Neural progenitor cell (in vitro differentiated cells): ENCODE results near the gene LRWD1. TPM values are rescaled to one million over a fixed set of nuclear protein-coding genes. Genes with fewer than 3 reads are reported as not detected.

Experiments used
- DNase-seq: peaks from one replicate; pipeline ENCODE4 v3.0.0-alpha.2; 2016; ENCODE audit warnings: low spot score
- H2AFZ ChIP-seq: fragments of 200-600 bp; sonication (generic); replicated peaks from 2 replicates; pipeline ENCODE4 v1.6.1; 2016; ENCODE audit warnings: antibody characterized with exemption
- H3F3A ChIP-seq: fragments of 200-600 bp; sonication (generic); 2 replicates; pipeline ENCODE4 v1.6.1; 2016; ENCODE audit warnings: antibody characterized with exemption, low read depth
- H3K27ac ChIP-seq: fragments of 200-600 bp; sonication (generic); 2 replicates; pipeline ENCODE4 v1.5.1; 2016; ENCODE audit warnings: mild to moderate bottlenecking
- H3K27me3 ChIP-seq: fragments of 200-600 bp; sonication (generic); 2 replicates; pipeline ENCODE4 v1.6.1; 2016; ENCODE audit warnings: mild to moderate bottlenecking, moderate library complexity
- H3K36me3 ChIP-seq: fragments of 200-600 bp; sonication (generic); 2 replicates; pipeline ENCODE4 v1.5.1; 2016
- H3K4me1 ChIP-seq: fragments of 200-600 bp; sonication (generic); 2 replicates; pipeline ENCODE4 v1.6.1; 2016; ENCODE audit warnings: mixed run types
- H3K4me2 ChIP-seq: fragments of 200-600 bp; sonication (generic); 2 replicates; pipeline ENCODE4 v1.6.1; 2016
- H3K4me3 ChIP-seq: fragments of 200-600 bp; sonication (generic); 2 replicates; pipeline ENCODE4 v1.5.1; 2016
- H3K79me2 ChIP-seq: fragments of 200-600 bp; sonication (generic); 2 replicates; pipeline ENCODE4 v1.6.1; 2016; ENCODE audit warnings: low read depth
- H3K9ac ChIP-seq: fragments of 200-600 bp; sonication (generic); 2 replicates; pipeline ENCODE4 v1.6.1; 2016
- H3K9me3 ChIP-seq: fragments of 200-600 bp; sonication (generic); 2 replicates; pipeline ENCODE4 v1.5.1; 2016; ENCODE audit warnings: low read depth
- H4K20me1 ChIP-seq: fragments of 200-600 bp; sonication (generic); 2 replicates; pipeline ENCODE4 v1.6.1; 2016; ENCODE audit warnings: low read depth
- H3K27ac Mint-ChIP-seq: 3 replicates; pipeline ENCODE4 v1.8.0; 2021; ENCODE audit warnings: mixed read lengths
- H3K27me3 Mint-ChIP-seq: 2 replicates; pipeline ENCODE4 v1.8.0; 2022; ENCODE audit warnings: low read depth, mild to moderate bottlenecking, inconsistent platforms, moderate library complexity, mixed read lengths; ENCODE audit not compliant: insufficient read depth
- H3K36me3 Mint-ChIP-seq: 3 replicates; pipeline ENCODE4 v1.8.0; 2021; ENCODE audit warnings: mixed read lengths
- H3K4me1 Mint-ChIP-seq: 3 replicates; pipeline ENCODE4 v1.8.0; 2021; ENCODE audit warnings: mixed read lengths
- H3K4me3 Mint-ChIP-seq: 3 replicates; pipeline ENCODE4 v1.8.0; 2021; ENCODE audit warnings: mild to moderate bottlenecking, moderate library complexity, mixed read lengths
- H3K9me3 Mint-ChIP-seq: 3 replicates; pipeline ENCODE4 v1.8.0; 2020; ENCODE audit warnings: mixed read lengths
- EZH2 ChIP-seq: fragments of 200-600 bp; sonication (generic); IDR thresholded peaks from 2 replicates; pipeline ENCODE4 v1.6.1; 2017; ENCODE audit warnings: antibody characterized with exemption, mild to moderate bottlenecking, moderate library complexity
- EZH2phosphoT487 ChIP-seq: fragments of 200-600 bp; sonication (generic); IDR thresholded peaks from 2 replicates; pipeline ENCODE4 v1.6.1; 2017; ENCODE audit warnings: antibody characterized with exemption
- total RNA-seq: library from RNA; depleted of rRNA; stranded (reverse); fragments of >200 nt; gene quantifications from 2 replicates; pipeline ENCODE4 v1.2.3, GENCODE V29; 2015; ENCODE audit warnings: low replicate concordance
- TF ChIP-seq, protein P1 (sequence below): fragments of 200-600 bp; sonication (generic); IDR thresholded peaks from 2 replicates; pipeline ENCODE4 v1.5.1; 2017; ENCODE audit warnings: antibody characterized with exemption, mild to moderate bottlenecking

Gene LRWD1
- total RNA-seq = 16.9 and 31.8 TPM in 2 replicates

DNA sequence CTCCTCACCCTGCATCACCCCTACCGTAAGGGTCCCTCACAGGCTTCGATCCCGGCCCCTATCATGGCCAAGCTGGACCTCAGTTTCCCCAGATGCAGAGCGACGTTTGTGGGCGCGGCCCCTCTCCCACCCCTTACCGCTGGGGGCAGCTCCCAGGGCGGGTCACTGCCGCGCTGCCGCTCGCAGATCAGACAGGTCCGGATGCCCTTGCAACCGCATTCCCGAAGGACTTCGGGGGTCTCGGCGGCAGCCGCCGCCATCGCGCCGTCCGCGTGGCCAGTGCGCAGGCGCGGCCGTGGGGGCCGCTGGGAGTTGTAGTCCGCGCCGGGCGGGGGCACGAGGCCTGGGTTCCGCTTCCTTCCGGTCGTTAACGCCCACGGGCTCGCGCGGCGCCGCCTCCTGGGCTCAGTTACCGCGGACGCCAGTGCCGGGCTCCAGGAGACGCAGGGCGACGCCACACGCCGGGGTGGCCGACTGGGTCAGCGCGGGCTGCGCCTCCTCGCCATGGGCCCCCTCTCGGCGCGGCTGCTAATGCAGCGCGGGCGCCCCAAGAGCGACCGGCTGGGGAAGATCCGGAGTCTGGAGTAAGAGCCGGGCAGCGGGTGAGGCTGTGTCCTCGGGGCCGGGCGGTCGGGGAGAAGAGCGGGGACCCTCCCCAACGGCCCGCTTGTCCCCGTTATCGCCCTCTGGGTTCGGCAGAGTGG lies at the start of gene LRWD1, which contains the start of gene ALKBH4:
Gene LRWD1 (plus strand): TSS at position 408 of the 704 bp plus-strand sequence. CDS start 97 bp downstream, at position 505.
Gene ALKBH4 (minus strand): TSS at position 287 of the 704 bp plus-strand sequence. CDS start 27 bp downstream, at position 260.
- no peak for TF ChIP-seq EZH2phosphoT487
- TF ChIP-seq, protein P1, sequence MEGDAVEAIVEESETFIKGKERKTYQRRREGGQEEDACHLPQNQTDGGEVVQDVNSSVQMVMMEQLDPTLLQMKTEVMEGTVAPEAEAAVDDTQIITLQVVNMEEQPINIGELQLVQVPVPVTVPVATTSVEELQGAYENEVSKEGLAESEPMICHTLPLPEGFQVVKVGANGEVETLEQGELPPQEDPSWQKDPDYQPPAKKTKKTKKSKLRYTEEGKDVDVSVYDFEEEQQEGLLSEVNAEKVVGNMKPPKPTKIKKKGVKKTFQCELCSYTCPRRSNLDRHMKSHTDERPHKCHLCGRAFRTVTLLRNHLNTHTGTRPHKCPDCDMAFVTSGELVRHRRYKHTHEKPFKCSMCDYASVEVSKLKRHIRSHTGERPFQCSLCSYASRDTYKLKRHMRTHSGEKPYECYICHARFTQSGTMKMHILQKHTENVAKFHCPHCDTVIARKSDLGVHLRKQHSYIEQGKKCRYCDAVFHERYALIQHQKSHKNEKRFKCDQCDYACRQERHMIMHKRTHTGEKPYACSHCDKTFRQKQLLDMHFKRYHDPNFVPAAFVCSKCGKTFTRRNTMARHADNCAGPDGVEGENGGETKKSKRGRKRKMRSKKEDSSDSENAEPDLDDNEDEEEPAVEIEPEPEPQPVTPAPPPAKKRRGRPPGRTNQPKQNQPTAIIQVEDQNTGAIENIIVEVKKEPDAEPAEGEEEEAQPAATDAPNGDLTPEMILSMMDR = peak; percentile 33
- TF ChIP-seq EZH2 = no peak
- peak within 1 kb of the TSS; percentile 88 for H3K27ac Mint-ChIP-seq
- Histone ChIP-seq H3K4me2 (peak within 1 kb of the TSS; percentile 99), H3K36me3 (no peaks in the 10 kb centered on the region), H3K27ac (no peak within 1 kb of the TSS), H3K27me3 (no peaks in the 10 kb centered on the region), H3F3A (no peaks in the 10 kb centered on the region), H2AFZ (peak within 1 kb of the TSS; percentile 100), H4K20me1 (peaks cover 5% of the 10 kb centered on the region), H3K79me2 (peaks cover 23% of the 10 kb centered on the region), H3K4me1 (no peaks in the 10 kb centered on the region), H3K9me3 (no peaks in the 10 kb centered on the region), H3K4me3 (peak within 1 kb of the TSS; percentile 99), H3K9ac (peak within 1 kb of the TSS; percentile 92)
- H3K36me3 Mint-ChIP-seq = peaks cover 4% of the 10 kb centered on the region
- peaks cover 17% of the 10 kb centered on the region for H3K4me1 Mint-ChIP-seq
- peak; percentile 96 for DNase-seq
- H3K4me3 Mint-ChIP-seq = peak within 1 kb of the TSS; percentile 96
- peaks cover 6% of the 10 kb centered on the region for H3K27me3 Mint-ChIP-seq
- no peaks in the 10 kb centered on the region for H3K9me3 Mint-ChIP-seq

DNA sequence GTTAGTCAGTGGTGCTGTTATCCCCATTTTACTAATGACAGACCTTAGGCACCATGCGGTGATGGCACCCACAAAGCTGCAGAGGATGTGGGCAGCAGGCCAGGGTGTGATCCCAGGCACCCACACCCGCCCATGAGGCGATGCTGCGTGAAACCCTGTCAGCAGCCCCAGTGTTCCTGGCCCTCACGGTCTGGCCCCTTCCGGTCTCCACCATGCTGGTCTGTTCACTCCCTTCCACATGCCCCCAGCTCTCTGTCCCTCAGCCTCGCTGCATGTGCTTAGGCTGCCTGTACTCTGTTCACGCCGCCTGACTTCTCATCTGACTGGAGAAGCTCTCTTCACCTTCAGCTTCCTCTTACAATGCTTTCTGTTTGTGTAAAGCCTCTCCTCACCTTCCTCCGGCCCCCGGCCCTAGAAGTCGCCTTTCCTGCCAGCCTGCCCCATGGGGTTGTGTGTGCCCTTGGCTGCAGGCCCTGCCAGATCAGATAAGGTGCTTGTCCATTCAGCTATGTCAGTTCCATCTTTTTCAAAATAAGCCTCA lies 49.0 kb upstream of the LRWD1 start:
- H3K9me3 Mint-ChIP-seq = no peaks in the 10 kb centered on the region
- Histone ChIP-seq H3K27me3 (no peaks in the 10 kb centered on the region), H3K79me2 (peaks cover 5% of the 10 kb centered on the region), H3K36me3 (no peaks in the 10 kb centered on the region), H2AFZ (no peak overlapping the region), H3F3A (no peaks in the 10 kb centered on the region), H3K9ac (no peak overlapping the region), H3K27ac (no peak overlapping the region), H4K20me1 (peaks cover 20% of the 10 kb centered on the region), H3K4me2 (no peak overlapping the region), H3K4me1 (no peaks in the 10 kb centered on the region), H3K4me3 (no peak overlapping the region), H3K9me3 (no peaks in the 10 kb centered on the region)
- peaks cover 8% of the 10 kb centered on the region for H3K27me3 Mint-ChIP-seq
- peaks cover 37% of the 10 kb centered on the region for H3K36me3 Mint-ChIP-seq
- H3K4me1 Mint-ChIP-seq = no peaks in the 10 kb centered on the region
- no peak overlapping the region for H3K4me3 Mint-ChIP-seq
- no peak for TF ChIP-seq EZH2phosphoT487
- TF ChIP-seq EZH2 = no peak
- TF ChIP-seq, protein P1 = no peak
- no peak overlapping the region for H3K27ac Mint-ChIP-seq
- no peak for DNase-seq

DNA sequence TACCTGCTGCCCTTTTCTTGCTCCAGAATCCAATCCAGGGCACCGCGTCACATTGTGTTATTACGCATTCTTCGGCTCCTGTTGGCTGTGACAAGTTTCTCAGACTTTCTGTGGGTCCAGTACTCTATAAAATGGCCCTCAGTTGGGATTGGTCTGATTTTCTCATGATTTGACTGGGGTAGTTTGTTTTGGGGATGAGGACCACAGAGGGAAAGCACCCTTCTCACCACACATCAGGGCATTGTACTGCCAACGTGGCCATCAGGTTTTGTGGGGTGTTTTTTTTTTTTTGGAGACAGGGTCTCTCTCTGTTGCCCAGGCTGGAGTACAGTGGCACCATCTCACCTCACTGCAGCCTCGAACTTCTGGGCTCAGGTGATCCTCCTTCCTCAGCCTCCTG lies 48.4 kb upstream of the LRWD1 start:
- Histone ChIP-seq H3K4me1 (no peaks in the 10 kb centered on the region), H3K36me3 (no peaks in the 10 kb centered on the region), H3K79me2 (peaks cover 2% of the 10 kb centered on the region), H3K9ac (no peak overlapping the region), H4K20me1 (peaks cover 20% of the 10 kb centered on the region), H3K4me2 (no peak overlapping the region), H3F3A (no peaks in the 10 kb centered on the region), H3K4me3 (no peak overlapping the region), H3K27me3 (no peaks in the 10 kb centered on the region), H2AFZ (no peak overlapping the region), H3K27ac (no peak overlapping the region), H3K9me3 (no peaks in the 10 kb centered on the region)
- Mint-ChIP-seq H3K4me3 (no peak overlapping the region), H3K4me1 (no peaks in the 10 kb centered on the region), H3K27me3 (peaks cover 8% of the 10 kb centered on the region), H3K36me3 (peaks cover 39% of the 10 kb centered on the region), H3K9me3 (no peaks in the 10 kb centered on the region), H3K27ac (no peak overlapping the region)
- DNase-seq = no peak
- no peak for TF ChIP-seq EZH2
- no peak for TF ChIP-seq EZH2phosphoT487
- TF ChIP-seq, protein P1 = no peak
